Measurements from ENCODE around the gene PXYLP1.

The PXYLP1 gene

DNA sequence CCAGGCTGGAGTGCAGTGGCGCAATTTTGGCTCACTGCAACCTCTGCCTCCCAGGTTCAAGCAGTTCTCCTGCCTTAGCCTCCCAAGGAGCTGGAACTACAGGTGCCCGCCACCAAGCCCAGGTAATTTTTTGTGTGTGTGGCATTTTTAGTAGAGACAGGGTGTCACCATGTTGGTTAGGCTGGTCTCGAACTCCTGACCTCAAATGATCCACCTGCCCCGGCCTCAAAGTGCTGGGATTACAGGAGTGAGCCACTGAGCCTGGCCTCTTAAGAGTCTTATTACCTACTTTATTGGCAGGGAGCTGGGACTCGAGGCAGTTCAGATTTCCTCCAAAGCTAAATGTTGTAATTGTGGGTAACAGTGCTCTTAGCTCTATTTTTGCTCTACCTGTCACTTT lies 16.4 kb downstream of the PXYLP1 start:
- Histone ChIP-seq H3K27me3 (ENCODE audit: low read depth) (no peaks in the 10 kb centered on the region), H3K4me1 (no peaks in the 10 kb centered on the region), H3K9me3 (no peaks in the 10 kb centered on the region), H3K36me3 (replicated peaks) (no peaks in the 10 kb centered on the region), H3K4me3 (no peak overlapping the region)
- in situ Hi-C loops (cut with MboI; ENCODE audit: low sequenced_read_pairs), result no loop called here
- no peak for DNase-seq (ENCODE audit: low spot score in 2 of 2)

DNA sequence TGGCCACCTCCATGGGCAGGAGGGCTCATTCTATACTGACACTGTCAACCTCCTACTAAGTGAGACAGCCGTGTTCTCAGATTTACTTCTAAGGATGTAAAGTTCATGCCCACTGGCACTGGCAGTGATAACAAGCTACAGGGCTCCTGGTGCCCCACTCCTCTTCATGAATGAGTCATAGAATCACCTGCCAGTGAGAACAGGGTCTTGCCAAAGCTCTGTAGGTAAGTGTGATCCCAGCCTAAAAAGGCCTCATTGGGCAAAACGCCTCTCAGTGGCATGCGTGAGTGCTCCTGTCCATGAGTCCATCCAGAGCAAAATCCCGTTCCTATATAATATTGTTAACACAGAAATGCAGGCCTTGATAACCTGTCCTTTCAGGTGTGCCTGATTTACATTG lies 17.4 kb downstream of the PXYLP1 start:
- Histone ChIP-seq H3K4me3 (no peak overlapping the region), H3K36me3 (replicated peaks) (no peaks in the 10 kb centered on the region), H3K27me3 (ENCODE audit: low read depth) (no peaks in the 10 kb centered on the region), H3K4me1 (no peaks in the 10 kb centered on the region), H3K9me3 (no peaks in the 10 kb centered on the region)
- in situ Hi-C loops (cut with MboI; ENCODE audit: low sequenced_read_pairs), result no loop called here
- DNase-seq (ENCODE audit: low spot score in 2 of 2), result no peak

DNA sequence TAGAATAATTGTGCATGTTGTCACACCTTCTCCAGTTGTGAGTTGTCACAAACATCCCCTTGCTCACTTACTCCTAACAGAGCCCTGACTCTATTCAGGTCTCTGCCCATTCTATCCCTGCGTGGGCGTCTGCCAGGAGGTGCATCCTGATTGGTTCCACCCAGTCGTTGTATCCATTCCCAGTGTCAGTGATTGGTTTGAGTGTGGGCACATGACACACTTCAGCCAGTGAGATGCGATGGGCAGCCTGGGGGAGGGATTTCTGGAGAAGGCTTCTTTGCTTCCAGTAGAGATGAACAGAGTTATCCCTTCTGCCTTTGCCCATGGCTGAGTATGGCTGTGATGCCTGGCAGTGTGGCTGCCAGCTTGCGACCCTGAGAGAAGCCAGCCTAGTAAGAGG lies 18.7 kb downstream of the PXYLP1 start:
- Histone ChIP-seq H3K4me3 (no peak overlapping the region), H3K36me3 (replicated peaks) (no peaks in the 10 kb centered on the region), H3K27me3 (ENCODE audit: low read depth) (no peaks in the 10 kb centered on the region), H3K4me1 (no peaks in the 10 kb centered on the region), H3K9me3 (no peaks in the 10 kb centered on the region)
- in situ Hi-C loops (cut with MboI; ENCODE audit: low sequenced_read_pairs), result no loop called here
- no peak for DNase-seq (ENCODE audit: low spot score in 2 of 2)

DNA sequence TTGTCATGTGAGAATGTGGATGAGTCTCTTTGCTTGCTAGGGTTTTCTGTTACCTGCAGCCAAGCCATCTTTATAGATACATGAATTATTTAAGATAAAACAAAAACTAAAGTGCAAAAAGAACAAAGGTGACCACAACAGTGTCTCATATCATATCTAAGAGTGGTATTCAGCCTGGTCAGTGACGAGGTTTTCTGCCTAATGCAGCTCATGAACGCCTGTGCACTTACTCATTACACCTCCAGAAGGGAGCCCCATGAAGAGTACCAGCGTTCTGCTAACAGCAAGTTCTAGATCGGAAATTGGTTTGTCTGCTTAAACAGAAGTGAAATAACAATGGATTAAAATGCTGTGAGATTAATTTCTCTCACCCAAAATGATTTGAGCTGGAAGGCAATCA lies 19.2 kb downstream of the PXYLP1 start:
- Histone ChIP-seq H3K4me3 (no peak overlapping the region), H3K27me3 (ENCODE audit: low read depth) (no peaks in the 10 kb centered on the region), H3K4me1 (no peaks in the 10 kb centered on the region), H3K36me3 (replicated peaks) (no peaks in the 10 kb centered on the region), H3K9me3 (no peaks in the 10 kb centered on the region)
- no peak for DNase-seq (ENCODE audit: low spot score in 2 of 2)
- in situ Hi-C loops (cut with MboI; ENCODE audit: low sequenced_read_pairs), result no loop called here

DNA sequence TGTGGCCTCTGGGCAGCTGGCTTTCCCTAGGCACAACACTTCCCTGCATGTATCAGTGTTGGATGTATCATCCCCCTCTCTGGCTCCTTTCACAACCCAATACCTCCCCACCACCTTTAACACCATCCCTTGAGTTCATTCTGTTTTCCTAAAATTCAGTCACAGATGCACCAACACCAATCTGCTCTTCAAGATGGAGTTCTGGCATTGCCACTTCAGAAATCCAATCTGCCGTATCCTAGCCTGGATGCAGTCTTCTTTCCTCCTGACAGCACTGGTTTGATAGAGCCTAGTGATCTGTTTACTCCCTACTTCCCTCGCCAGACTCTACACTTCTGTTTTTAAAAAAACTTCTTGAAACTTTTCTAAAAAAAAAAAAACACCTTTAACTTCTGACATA lies 21.7 kb downstream of the PXYLP1 start:
- no peak for DNase-seq (ENCODE audit: low spot score in 2 of 2)
- Histone ChIP-seq H3K36me3 (replicated peaks) (no peaks in the 10 kb centered on the region), H3K4me1 (no peaks in the 10 kb centered on the region), H3K4me3 (no peak overlapping the region), H3K27me3 (ENCODE audit: low read depth) (no peaks in the 10 kb centered on the region), H3K9me3 (no peaks in the 10 kb centered on the region)
- in situ Hi-C loops (cut with MboI; ENCODE audit: low sequenced_read_pairs), result no loop called here

DNA sequence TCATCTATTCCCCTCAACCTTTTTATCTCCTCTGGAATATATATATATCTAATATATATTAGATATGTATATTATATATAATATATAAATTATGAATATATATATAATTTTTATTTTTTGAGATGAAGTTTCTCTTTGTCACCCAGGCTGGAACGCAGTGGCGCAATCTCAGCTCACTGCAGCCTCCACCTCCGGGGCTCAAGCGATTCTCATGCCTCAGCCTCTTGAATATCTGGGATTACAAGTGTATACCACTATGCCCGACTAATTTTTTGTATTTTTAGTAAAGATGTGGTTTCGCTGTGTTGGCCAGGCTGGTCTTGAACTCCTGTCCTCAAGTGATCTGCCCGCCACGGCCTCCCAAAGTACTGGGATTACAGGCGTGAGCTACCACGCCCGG lies 22.2 kb downstream of the PXYLP1 start:
- no peak overlapping the region for H3K4me3 ChIP-seq
- in situ Hi-C loops (cut with MboI; ENCODE audit: low sequenced_read_pairs), result no loop called here
- peaks cover 1% of the 10 kb centered on the region; the same call in 1 of the 2 replicates for H3K4me1 ChIP-seq

DNA sequence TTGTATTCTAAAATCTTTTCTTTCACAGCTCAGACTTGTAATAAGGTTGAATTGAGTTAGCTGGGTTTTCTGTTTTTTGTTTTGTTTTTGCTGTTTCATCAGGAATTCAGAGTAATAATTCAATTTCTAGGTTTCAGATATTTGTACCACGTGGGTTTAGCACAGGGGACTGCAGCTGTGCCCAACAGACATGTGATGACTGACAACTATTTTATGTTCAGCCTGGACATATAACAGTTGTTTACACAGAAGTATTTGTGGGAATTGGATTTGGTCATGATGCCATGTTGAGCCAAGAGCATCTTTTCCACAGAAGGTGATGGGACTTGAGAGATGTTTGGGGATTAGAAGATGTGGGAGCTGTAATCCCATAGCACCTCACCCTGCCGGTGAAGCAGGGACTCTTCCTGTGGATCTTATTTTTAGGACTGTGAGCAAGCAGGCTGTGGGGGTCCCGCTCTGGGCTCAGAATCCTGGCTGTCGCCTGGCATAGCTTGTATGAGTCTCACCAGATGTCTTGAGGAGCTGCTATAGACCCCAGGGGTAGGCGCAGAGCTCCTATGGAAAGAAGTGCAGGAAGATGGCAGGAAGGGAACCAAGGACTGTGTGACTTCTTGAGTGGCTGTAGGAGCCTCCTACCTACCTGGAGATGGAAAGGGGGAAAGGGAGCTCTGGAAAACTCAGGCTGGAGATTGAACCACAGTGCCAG lies 23.7 kb downstream of the PXYLP1 start:
- DNase-seq (ENCODE audit: low spot score in 2 of 2), result no peak
- Histone ChIP-seq H3K27me3 (ENCODE audit: low read depth) (no peaks in the 10 kb centered on the region), H3K4me3 (no peak overlapping the region), H3K9me3 (no peaks in the 10 kb centered on the region), H3K36me3 (replicated peaks) (no peaks in the 10 kb centered on the region), H3K4me1 (peaks cover 6% of the 10 kb centered on the region)
- in situ Hi-C loops (cut with MboI; ENCODE audit: low sequenced_read_pairs), result no loop called here

More for the DNA sequence above, 22.2 kb downstream of the PXYLP1 start:
- DNase-seq (ENCODE audit: low spot score in 2 of 2), result no peak
- no peaks in the 10 kb centered on the region for H3K36me3 ChIP-seq (replicated peaks)
- no peaks in the 10 kb centered on the region for H3K9me3 ChIP-seq
- H3K27me3 ChIP-seq (ENCODE audit: low read depth), result no peaks in the 10 kb centered on the region

DNA sequence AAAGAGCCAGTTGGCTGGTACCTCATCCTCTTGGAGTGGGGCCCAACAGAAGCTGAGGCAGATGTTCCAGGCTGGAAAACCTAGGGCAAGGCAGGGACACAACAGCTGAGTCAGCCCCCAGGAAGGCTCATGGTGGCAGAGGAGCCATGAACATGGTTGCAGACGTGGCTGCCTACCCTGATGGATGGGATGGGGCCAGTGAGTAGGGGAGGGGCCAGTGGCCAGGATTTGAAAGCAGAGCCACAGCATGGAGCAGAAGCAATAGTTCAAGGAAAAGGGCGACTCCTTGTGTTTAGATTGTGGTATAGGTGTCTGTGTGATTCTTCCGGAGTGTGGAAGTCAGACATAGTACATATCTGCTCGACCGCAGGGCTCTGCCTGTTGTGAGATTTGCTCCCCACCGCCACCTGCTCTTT lies 24.2 kb downstream of the PXYLP1 start:
- no peaks in the 10 kb centered on the region for H3K36me3 ChIP-seq (replicated peaks)
- no peaks in the 10 kb centered on the region for H3K27me3 ChIP-seq (ENCODE audit: low read depth)
- in situ Hi-C loops (cut with MboI; ENCODE audit: low sequenced_read_pairs), result no loop called here
- H3K4me1 ChIP-seq, result peaks cover 6% of the 10 kb centered on the region
- DNase-seq (ENCODE audit: low spot score in 2 of 2), result peak in 1 of 2 experiments; percentile 23
- H3K4me3 ChIP-seq, result no peak overlapping the region
- H3K9me3 ChIP-seq, result no peaks in the 10 kb centered on the region

DNA sequence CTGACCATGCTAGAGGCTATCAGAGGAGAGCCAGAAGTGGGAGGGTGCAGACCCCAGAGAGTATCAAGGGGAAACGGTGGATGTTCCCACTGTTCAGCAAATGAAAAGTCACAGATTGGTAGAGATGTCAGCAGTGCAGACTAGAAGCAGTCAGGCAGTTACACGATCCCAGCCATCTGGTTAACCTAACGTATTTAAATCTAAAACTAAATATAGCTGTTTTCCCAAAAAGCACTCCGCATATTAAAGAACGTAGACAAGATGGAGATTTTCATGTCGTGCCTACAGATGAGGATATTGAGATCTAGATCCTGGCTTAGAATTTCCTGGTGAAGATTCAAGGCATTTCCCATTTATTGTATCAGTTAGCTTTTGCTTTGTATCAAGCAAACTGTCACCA lies 25.2 kb downstream of the PXYLP1 start:
- DNase-seq (ENCODE audit: low spot score in 2 of 2), result no peak
- Histone ChIP-seq H3K27me3 (ENCODE audit: low read depth) (no peaks in the 10 kb centered on the region), H3K36me3 (replicated peaks) (no peaks in the 10 kb centered on the region; the same call in 1 of the 2 replicates), H3K9me3 (no peaks in the 10 kb centered on the region), H3K4me3 (no peak overlapping the region), H3K4me1 (peaks cover 6% of the 10 kb centered on the region)
- in situ Hi-C loops (cut with MboI; ENCODE audit: low sequenced_read_pairs), result no loop called here

DNA sequence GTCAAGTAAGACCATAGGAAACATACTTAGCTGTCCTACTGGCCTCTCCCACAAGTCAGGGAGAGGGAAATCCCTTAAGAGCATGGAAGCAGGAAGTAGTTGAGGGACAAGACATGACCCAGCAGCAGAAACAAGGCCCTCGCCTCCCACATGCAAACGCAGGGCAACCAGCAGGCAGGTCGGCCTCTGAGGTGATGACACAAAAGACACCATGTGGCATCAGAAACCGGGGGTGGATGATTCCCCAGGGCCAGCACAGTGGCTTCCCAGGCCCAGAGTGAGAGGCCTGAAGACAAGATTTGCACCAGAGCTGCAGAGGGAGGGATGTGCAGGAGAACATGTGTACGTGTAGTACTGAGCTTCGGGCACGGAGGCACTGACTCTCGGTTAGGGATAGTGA lies 26.3 kb downstream of the PXYLP1 start:
- peaks cover 6% of the 10 kb centered on the region for H3K4me1 ChIP-seq
- H3K9me3 ChIP-seq, result no peaks in the 10 kb centered on the region
- no peak for DNase-seq (ENCODE audit: low spot score in 2 of 2)
- in situ Hi-C loops (cut with MboI; ENCODE audit: low sequenced_read_pairs), result no loop called here
- H3K36me3 ChIP-seq (replicated peaks), result no peaks in the 10 kb centered on the region; the same call in 1 of the 2 replicates
- no peak overlapping the region for H3K4me3 ChIP-seq
- H3K27me3 ChIP-seq (ENCODE audit: low read depth), result no peaks in the 10 kb centered on the region

DNA sequence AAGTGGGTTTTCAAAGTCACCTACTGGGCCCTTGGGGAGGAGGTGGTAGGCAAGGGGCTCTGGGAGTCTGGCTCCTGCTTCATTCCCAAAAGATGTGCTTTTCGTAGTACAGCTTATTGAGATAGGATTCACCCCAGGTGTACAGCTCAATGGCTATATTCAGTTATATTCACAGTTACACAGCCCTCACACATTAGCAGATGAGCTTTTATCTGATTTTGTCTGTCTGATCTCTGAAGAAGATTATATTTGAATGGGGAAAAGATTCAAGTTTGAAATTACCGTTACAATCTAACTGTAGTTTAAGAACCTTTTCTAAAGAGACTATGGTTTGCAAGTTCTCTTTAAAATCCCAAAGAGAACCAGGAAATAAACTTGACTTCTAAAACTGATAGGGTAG lies 27.3 kb downstream of the PXYLP1 start:
- in situ Hi-C loops (cut with MboI; ENCODE audit: low sequenced_read_pairs), result no loop called here
- Histone ChIP-seq H3K36me3 (replicated peaks) (no peaks in the 10 kb centered on the region; the same call in 1 of the 2 replicates), H3K27me3 (ENCODE audit: low read depth) (no peaks in the 10 kb centered on the region), H3K9me3 (no peaks in the 10 kb centered on the region), H3K4me3 (no peak overlapping the region), H3K4me1 (peaks cover 6% of the 10 kb centered on the region)
- no peak for DNase-seq (ENCODE audit: low spot score in 2 of 2)

DNA sequence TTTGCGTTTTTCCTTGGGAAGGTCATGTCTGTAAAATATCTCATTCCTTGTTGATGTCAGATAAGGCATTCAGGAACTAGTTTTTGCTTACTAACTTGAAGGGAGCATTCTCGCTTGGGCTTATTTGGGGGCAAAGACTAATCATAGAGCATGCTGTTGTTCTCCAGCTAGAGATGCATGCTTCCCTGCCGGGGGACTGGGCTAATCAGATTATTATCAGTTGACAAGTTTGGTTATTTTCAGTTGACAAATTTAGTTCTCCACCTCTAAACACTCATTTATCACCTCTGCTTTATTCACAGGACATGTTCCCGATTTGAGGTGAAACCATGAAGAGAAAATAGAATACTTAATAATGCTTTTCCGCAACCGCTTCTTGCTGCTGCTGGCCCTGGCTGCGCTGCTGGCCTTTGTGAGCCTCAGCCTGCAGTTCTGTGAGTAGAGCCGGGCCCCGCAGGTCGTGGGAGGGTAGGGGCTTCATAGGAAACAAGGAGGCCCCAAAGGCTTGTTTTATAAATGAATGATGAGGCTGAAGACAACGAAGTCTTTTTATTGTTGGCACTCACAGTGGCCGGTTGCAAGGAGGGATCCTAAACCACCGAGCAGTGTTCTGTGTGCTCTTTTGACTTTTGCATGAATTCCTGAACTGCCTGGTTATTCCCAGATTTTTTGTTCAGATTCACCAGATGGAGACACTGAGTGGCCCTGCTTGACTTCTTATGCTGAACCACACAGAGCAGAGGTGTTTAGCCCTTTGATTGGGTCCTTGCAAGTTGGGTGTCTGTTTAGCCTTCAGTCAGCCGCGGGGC lies 28.4 kb downstream of the PXYLP1 start:
- no peaks in the 10 kb centered on the region for H3K27me3 ChIP-seq (ENCODE audit: low read depth)
- H3K4me3 ChIP-seq, result no peak overlapping the region
- in situ Hi-C loops (cut with MboI; ENCODE audit: low sequenced_read_pairs), result no loop called here
- H3K36me3 ChIP-seq (replicated peaks), result no peaks in the 10 kb centered on the region; the same call in 1 of the 2 replicates
- H3K9me3 ChIP-seq, result no peaks in the 10 kb centered on the region
- DNase-seq (ENCODE audit: low spot score in 2 of 2), result no peak
- peaks cover 6% of the 10 kb centered on the region for H3K4me1 ChIP-seq

DNA sequence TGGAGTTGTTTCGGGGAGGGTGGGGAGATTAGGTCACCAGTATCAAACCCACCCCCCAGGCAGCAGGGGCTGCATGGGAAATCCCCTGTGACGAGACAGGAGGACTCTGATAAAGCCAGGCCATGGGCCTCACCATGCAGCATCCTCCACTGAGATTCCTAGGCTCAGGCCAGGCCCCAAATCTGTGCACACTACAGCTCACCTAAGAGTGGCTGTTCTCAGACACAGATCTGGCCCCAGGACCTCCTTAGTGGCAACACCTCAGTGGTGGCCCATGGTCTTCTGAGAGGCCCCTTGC lies 29.0 kb downstream of the PXYLP1 start:
- no peak for DNase-seq (ENCODE audit: low spot score in 2 of 2)
- in situ Hi-C loops (cut with MboI; ENCODE audit: low sequenced_read_pairs), result no loop called here
- Histone ChIP-seq H3K9me3 (no peaks in the 10 kb centered on the region), H3K4me3 (no peak overlapping the region), H3K27me3 (ENCODE audit: low read depth) (no peaks in the 10 kb centered on the region), H3K4me1 (peaks cover 6% of the 10 kb centered on the region), H3K36me3 (replicated peaks) (no peaks in the 10 kb centered on the region; the same call in 1 of the 2 replicates)

DNA sequence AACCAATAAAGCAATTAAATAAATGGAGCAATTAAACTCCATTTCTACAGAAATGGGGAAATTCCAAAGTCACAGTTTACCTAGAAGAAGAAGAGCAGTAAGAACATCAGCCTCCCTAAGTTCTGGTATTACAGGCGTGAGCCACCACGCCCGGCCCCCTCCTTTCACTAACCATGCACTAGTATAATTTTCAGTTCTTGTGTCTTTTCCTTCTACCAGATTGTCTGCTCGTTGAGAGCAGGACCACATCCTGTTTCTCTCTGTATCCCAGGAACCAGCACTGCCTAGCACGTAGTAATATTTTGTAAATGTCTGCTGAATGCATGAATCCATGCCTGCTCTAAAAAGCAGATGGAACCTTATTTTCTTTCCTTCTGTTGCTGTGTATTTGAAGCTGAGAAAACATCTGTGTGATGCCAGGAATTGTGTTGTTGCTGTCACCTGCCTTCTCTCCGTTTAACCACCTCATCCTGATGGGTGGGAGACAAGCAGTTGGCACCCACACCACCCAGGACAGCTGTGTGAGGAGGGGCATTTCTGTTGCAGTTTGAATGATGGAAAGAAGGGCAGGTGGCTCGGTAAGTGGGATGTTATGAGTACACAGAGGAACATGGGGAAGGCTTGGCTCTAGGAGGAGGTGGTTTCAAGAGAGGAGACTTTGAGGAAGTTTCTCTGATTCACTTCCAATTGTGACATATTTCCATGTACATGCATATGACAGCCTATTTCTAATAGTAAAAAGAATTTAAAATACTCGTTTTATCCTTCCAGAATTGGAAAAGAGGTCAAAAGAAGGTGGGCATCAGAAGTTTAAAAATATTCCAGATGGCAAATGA lies 30.1 kb downstream of the PXYLP1 start:
- in situ Hi-C loops (cut with MboI; ENCODE audit: low sequenced_read_pairs), result no loop called here
- no peaks in the 10 kb centered on the region; the same call in 1 of the 2 replicates for H3K36me3 ChIP-seq (replicated peaks)
- H3K9me3 ChIP-seq, result no peaks in the 10 kb centered on the region
- no peak overlapping the region for H3K4me3 ChIP-seq
- no peaks in the 10 kb centered on the region for H3K27me3 ChIP-seq (ENCODE audit: low read depth)
- peaks cover 6% of the 10 kb centered on the region for H3K4me1 ChIP-seq
- no peak for DNase-seq (ENCODE audit: low spot score in 2 of 2)
